Glutamatergic neuron (in vitro differentiated cells): ENCODE results near the gene DCTN5. TPM values are rescaled to one million over a fixed set of nuclear protein-coding genes. Genes with fewer than 3 reads are reported as not detected.

Source experiments
- DNase-seq: peaks from one replicate; pipeline ENCODE4 v3.0.0; 2022
- H3K27ac Mint-ChIP-seq: one replicate; pipeline ENCODE4 v1.8.0; 2020; ENCODE audit warnings: mild to moderate bottlenecking, mixed read lengths, inconsistent platforms; ENCODE audit not compliant: unreplicated experiment
- H3K27me3 Mint-ChIP-seq: one replicate; pipeline ENCODE4 v1.8.0; 2020; ENCODE audit warnings: mild to moderate bottlenecking, moderate library complexity, mixed read lengths, inconsistent platforms; ENCODE audit not compliant: unreplicated experiment
- H3K36me3 Mint-ChIP-seq: one replicate; pipeline ENCODE4 v1.8.0; 2020; ENCODE audit warnings: mild to moderate bottlenecking, mixed read lengths, inconsistent platforms; ENCODE audit not compliant: unreplicated experiment
- H3K4me1 Mint-ChIP-seq: one replicate; pipeline ENCODE4 v1.8.0; 2020; ENCODE audit warnings: mild to moderate bottlenecking, low read depth, mixed read lengths, inconsistent platforms; ENCODE audit not compliant: unreplicated experiment
- H3K4me3 Mint-ChIP-seq: one replicate; pipeline ENCODE4 v1.8.0; 2020; ENCODE audit warnings: mild to moderate bottlenecking, mixed read lengths, inconsistent platforms; ENCODE audit not compliant: unreplicated experiment
- H3K9me3 Mint-ChIP-seq: one replicate; pipeline ENCODE4 v1.8.0; 2020; ENCODE audit warnings: mild to moderate bottlenecking, moderate library complexity, mixed read lengths, inconsistent platforms; ENCODE audit not compliant: unreplicated experiment
- CTCF ChIP-seq: fragments of 200-600 bp; sonication (generic); IDR thresholded peaks from one replicate; pipeline ENCODE4 v1.5.0; 2021; ENCODE audit not compliant: partially characterized antibody, unreplicated experiment
- total RNA-seq: library from RNA; stranded (reverse); fragmentation: NEBNext Ultra II Directional; extraction: Animal tissue kit (Norgen Biotek cat#: 25700); gene quantifications from one replicate; pipeline ENCODE4 v1.2.1, GENCODE V29; 2021; ENCODE audit not compliant: unreplicated experiment

Gene DCTN5
- total RNA-seq, 1 donor from 2014 or later: 96.5 TPM

GRCh38 chr16:23687034-23687808, 46.0 kb downstream of the DCTN5 start:
- TF ChIP-seq CTCF: no peak
- Mint-ChIP-seq H3K4me1 (no peaks in the 10 kb centered on the region), H3K27ac (no peak overlapping the region), H3K9me3 (peaks cover 2% of the 10 kb centered on the region), H3K4me3 (no peak overlapping the region), H3K27me3 (peaks cover 4% of the 10 kb centered on the region), H3K36me3 (no peaks in the 10 kb centered on the region)
- DNase-seq: no peak

- no peak for DNase-seq
- Mint-ChIP-seq H3K4me3 (no peak overlapping the region), H3K9me3 (peaks cover 2% of the 10 kb centered on the region), H3K36me3 (no peaks in the 10 kb centered on the region), H3K27me3 (peaks cover 3% of the 10 kb centered on the region), H3K4me1 (peaks cover 2% of the 10 kb centered on the region), H3K27ac (no peak overlapping the region)
- TF ChIP-seq CTCF: no peak
These were observed 48.3 kb downstream of the DCTN5 start for GRCh38 chr16:23689442-23690187.

- DNase-seq: no peak
- Mint-ChIP-seq H3K9me3 (peaks cover 2% of the 10 kb centered on the region), H3K4me3 (no peak overlapping the region), H3K4me1 (peaks cover 4% of the 10 kb centered on the region), H3K27me3 (peaks cover 3% of the 10 kb centered on the region), H3K36me3 (no peaks in the 10 kb centered on the region), H3K27ac (no peak overlapping the region)
- no peak for TF ChIP-seq CTCF
These were observed 49.7 kb downstream of the DCTN5 start for GRCh38 chr16:23690771-23691482.

GRCh38 chr16:23691483-23692189, 50.4 kb downstream of the DCTN5 start:
- peaks cover 3% of the 10 kb centered on the region for H3K27me3 Mint-ChIP-seq
- peaks cover 2% of the 10 kb centered on the region for H3K9me3 Mint-ChIP-seq
- peaks cover 4% of the 10 kb centered on the region for H3K4me1 Mint-ChIP-seq
- no peak for TF ChIP-seq CTCF
- no peak overlapping the region for H3K27ac Mint-ChIP-seq
- no peaks in the 10 kb centered on the region for H3K36me3 Mint-ChIP-seq
- no peak for DNase-seq
- H3K4me3 Mint-ChIP-seq: no peak overlapping the region
